Activated CD4-positive, alpha-beta T cell treated with anti-CD3 and anti-CD28 coated beads for 36 hours (primary cell): ENCODE measurements around the gene BLID. TPM values are rescaled to one million over a fixed set of nuclear protein-coding genes. Genes with fewer than 3 reads are reported as not detected.

Experiments used
- ATAC-seq: fragments of 200-7000 bp; cut with Tn5 transposase; one replicate; pipeline ENCODE4 v1.10.0; 2021; ENCODE audit warnings: mild to moderate bottlenecking, moderate library complexity
- CTCF ChIA-PET: fragments of 350-600 bp; sonication (Branson Sonifier 250); formaldehyde crosslinking; loops from one replicate; lab custom pipeline; 2021; ENCODE audit warnings: antibody characterized with exemption; lab: Charles Lee
- POLR2A ChIA-PET: fragments of 350-600 bp; sonication (Branson Sonifier 250); formaldehyde crosslinking; loops from one replicate; lab custom pipeline; 2021; ENCODE audit warnings: antibody characterized with exemption, inconsistent platforms; lab: Charles Lee
- DNase-seq: peaks from one replicate; pipeline ENCODE4 v3.0.0-alpha.2; 2020
- H3K27ac Mint-ChIP-seq: one replicate; pipeline ENCODE4 v1.8.0; 2021; ENCODE audit warnings: mixed read lengths
- H3K27me3 Mint-ChIP-seq: one replicate; pipeline ENCODE4 v1.8.0; 2021; ENCODE audit warnings: mixed read lengths
- H3K36me3 Mint-ChIP-seq: one replicate; pipeline ENCODE4 v1.8.0; 2021; ENCODE audit warnings: low read depth, mixed read lengths
- H3K4me1 Mint-ChIP-seq: one replicate; pipeline ENCODE4 v1.8.0; 2021; ENCODE audit warnings: mixed read lengths
- H3K4me3 Mint-ChIP-seq: one replicate; pipeline ENCODE4 v1.8.0; 2021; ENCODE audit warnings: mild to moderate bottlenecking, moderate library complexity, mixed read lengths
- H3K9me3 Mint-ChIP-seq: one replicate; pipeline ENCODE4 v1.8.0; 2021; ENCODE audit warnings: low read depth, mixed read lengths
- intact Hi-C, 2 experiments: fragments of 100-400 bp; cut with DNase I in 1 of 2; cut with micrococcal nuclease in 1 of 2; formaldehyde crosslinking; loops; one replicate each; pipeline versions ENCODE4 v1.14.2 to v1.15.1; 2022 to 2024; cut with DNase I, micrococcal nuclease
- total RNA-seq, 2 experiments: library from RNA; stranded (reverse); gene quantifications; one replicate each; pipeline ENCODE4 v1.2.3, GENCODE V29; 2021

The BLID gene
- total RNA-seq, 2 experiments from 2014 or later = not detected

DNA sequence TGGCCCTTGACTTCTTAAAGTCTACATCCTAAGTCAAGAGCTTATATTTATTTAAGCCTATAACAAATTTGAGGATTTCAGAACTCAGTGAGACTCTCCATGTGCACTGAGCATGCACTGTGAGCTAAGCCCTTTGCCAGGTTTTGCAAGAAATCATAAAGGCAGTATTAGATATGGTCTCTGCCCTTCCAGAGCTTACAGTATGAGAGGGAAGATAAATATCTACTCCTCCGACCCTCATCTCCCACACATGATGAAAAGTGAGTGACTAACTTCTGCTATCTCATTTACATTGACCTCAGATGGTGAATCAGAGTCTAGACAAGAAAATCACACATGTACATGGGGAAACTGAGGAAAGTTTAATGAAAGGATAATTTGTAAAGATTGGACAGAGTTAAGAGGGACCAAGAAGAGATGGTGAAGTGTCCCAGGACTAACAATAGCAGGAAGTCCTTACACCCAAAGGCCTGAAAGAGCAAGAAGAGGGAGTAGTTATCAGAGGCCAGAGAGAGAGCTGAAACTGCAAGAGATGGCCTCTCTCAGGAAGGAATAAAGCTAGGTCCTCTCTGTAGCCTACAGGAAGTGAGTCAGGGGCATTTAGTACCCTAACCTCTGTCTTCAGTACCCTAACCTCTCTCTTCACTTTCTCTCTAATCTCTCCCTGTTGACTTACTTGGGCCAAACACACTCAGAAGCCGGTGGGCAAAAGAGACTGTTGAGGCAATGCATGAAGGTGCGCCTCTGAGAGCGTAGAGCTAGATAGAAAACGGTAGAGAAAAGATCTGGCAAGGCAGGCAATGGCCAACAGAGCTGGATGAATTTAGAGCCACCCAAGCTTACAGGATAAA is 23.0 kb upstream of the BLID start:
- H3K4me3 Mint-ChIP-seq = no peak overlapping the region
- ChIA-PET POLR2A (no interaction called here), CTCF (interaction anchor here (1.3 kb wide), 1 partner anchor 64 kb away, joined by 3 read pairs; no protein-coding TSS in a partner anchor)
- no peaks in the 10 kb centered on the region for H3K36me3 Mint-ChIP-seq
- H3K4me1 Mint-ChIP-seq = no peaks in the 10 kb centered on the region
- H3K27me3 Mint-ChIP-seq = peaks cover 3% of the 10 kb centered on the region
- H3K27ac Mint-ChIP-seq = no peak overlapping the region
- H3K9me3 Mint-ChIP-seq = no peaks in the 10 kb centered on the region
- DNase-seq = no peak
- no peak for ATAC-seq
- intact Hi-C loops = no loop called here

DNA sequence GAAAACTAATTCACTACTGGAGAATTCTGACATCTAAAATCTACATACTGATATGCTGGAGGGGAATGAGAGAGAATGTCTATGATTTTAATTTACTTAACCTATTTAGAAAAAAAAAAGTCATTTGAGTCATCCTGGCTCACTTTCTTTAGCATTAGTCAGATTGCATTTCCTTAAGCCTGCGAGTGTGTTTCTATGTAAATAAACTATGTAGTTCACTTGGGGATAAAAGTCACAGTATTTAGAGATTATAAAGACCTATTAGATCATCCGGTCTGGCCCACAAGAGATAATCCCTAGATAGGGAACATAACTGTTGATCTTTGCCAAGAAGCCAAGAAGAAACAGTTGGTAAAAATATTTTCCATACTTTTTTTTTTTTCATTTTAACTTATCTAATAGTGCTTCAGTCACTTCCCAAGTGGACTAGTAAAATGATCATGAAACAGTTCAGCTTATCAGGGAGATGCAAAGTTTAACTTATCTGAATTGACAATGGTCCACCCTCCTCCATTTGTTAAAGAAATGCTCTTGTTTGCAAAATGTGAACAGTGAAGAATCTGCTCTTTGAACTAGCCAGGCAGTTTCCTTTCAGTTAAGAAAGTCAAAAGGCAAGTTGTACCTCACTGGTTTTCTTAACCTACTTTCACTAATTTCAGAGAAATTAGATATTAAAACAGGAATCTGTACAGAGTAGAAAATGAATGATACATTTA is 21.2 kb upstream of the BLID start:
- Mint-ChIP-seq H3K9me3 (no peaks in the 10 kb centered on the region), H3K4me1 (no peaks in the 10 kb centered on the region), H3K4me3 (no peak overlapping the region), H3K27me3 (peaks cover 3% of the 10 kb centered on the region), H3K27ac (no peak overlapping the region), H3K36me3 (no peaks in the 10 kb centered on the region)
- DNase-seq (no peak), ATAC-seq (no peak)
- POLR2A ChIA-PET = no interaction called here
- intact Hi-C loops = no loop called here
- CTCF ChIA-PET = no interaction called here

DNA sequence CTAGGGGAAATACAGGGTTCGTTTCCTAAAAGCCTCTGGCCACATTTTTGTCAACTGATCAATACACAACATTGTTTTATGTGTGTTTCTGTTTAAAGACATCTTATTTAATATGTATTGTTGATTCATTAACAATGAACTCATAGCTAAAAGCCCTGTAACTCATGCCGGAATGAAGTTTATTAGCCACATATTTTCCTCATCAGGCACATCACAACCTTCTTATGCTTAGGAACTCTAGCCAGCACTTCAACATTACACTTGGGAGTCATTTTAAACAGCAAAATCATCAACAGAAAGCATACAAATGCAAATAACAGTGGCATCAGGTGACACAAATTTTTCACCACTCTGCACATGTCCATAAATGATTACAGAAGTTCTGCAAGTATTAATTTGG is 15.1 kb upstream of the BLID start:
- no peak overlapping the region for H3K4me3 Mint-ChIP-seq

DNA sequence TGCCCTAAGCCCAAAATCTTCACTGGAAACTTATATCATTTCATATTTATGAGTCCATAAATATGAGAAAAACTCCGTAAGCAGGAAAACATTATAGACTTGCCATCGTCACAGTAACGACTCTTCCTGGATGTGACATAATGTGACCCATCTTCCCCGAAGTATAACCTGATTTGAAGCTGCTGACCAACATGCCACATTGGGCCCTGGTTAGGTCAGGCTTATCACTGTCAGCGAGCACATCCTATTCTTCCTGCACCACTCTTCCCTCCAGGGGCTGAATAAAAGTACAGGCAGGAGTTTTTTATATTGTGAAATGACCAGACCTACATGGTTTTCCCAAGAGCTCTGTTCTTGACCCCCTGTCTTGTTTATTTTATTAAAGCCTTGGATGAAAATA is 12.1 kb upstream of the BLID start:
- DNase-seq (no peak), ATAC-seq (no peak)
- no peak overlapping the region for H3K4me3 Mint-ChIP-seq
- H3K9me3 Mint-ChIP-seq = no peaks in the 10 kb centered on the region
- H3K36me3 Mint-ChIP-seq = no peaks in the 10 kb centered on the region
- no peak overlapping the region for H3K27ac Mint-ChIP-seq
- ChIA-PET CTCF (interaction anchor here (0.9 kb wide), 1 partner anchor 13 kb away, joined by 5 read pairs; no protein-coding TSS in a partner anchor), POLR2A (no interaction called here)
- no peaks in the 10 kb centered on the region for H3K4me1 Mint-ChIP-seq
- peaks cover 7% of the 10 kb centered on the region for H3K27me3 Mint-ChIP-seq
- intact Hi-C loops = no loop called here

More for the DNA sequence above, 15.1 kb upstream of the BLID start:
- no peaks in the 10 kb centered on the region for H3K9me3 Mint-ChIP-seq
- H3K36me3 Mint-ChIP-seq = no peaks in the 10 kb centered on the region
- ChIA-PET POLR2A (no interaction called here), CTCF (no interaction called here)
- no peak for ATAC-seq
- no peaks in the 10 kb centered on the region for H3K4me1 Mint-ChIP-seq
- no peak for DNase-seq
- no peak overlapping the region for H3K27ac Mint-ChIP-seq
- intact Hi-C loops = no loop called here
- H3K27me3 Mint-ChIP-seq = peaks cover 4% of the 10 kb centered on the region

DNA sequence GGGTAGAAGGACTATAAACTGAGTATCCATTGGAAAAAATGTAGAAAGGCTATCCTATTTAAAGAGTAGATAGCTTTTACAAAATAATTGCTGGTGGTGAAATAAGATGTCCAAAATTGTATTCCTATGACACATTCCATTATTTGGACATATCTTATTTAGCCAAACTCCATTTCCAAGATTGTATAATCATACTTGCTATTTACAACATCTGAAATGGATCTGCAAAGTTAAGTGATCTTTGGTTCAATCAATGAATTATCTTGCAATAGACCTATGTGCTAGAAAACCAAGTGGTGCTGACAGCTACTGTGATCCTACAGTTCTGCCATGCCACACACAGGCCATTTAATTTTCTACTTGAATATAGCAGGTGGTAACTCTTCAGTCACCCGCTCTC is 11.0 kb upstream of the BLID start:
- DNase-seq = no peak
- no peak for ATAC-seq
- intact Hi-C loops = no loop called here
- ChIA-PET POLR2A (no interaction called here), CTCF (interaction anchor here (0.7 kb wide), 1 partner anchor 430 kb away, joined by 3 read pairs; no protein-coding TSS in a partner anchor)
- Mint-ChIP-seq H3K27me3 (peaks cover 7% of the 10 kb centered on the region), H3K36me3 (no peaks in the 10 kb centered on the region), H3K4me1 (no peaks in the 10 kb centered on the region), H3K4me3 (no peak overlapping the region), H3K27ac (no peak overlapping the region), H3K9me3 (no peaks in the 10 kb centered on the region)

DNA sequence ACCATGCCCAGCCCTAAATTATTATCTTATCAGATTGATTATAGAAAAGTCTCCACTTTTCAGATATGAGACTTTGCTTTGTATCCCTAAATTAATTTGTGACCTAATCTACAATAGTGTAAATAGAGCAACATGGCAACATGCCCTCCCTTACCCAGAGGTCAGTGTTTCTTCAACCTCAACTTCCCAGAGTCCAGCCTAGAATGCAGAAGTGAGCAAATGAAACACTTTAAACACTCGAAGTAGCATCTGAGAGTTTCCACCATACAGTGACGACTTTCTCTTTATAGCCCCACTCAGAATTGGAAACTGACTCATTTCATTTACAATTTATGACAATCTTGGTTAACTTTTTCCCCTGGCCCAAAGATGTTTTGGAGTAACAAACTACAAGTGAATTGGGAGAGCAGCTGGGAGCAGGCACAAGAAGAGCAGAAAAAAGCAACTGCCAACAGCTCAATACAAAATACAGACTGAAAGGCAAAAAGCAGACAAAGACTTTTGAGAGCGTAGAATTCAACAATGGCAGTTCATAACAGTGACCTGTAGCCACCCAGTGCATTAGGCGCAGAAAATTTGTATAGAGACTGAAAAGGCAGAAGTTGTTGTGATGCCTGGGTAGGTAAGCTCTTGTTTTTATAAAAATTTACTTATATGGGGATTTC is 10.1 kb upstream of the BLID start:
- no peak for DNase-seq
- intact Hi-C loops = no loop called here
- ChIA-PET POLR2A (no interaction called here), CTCF (interaction anchor here (0.6 to 0.8 kb wide), 3 partner anchors 10 to 431 kb away, joined by 3 to 4 read pairs (median 3); partner anchors contain the start of gene BLID)
- H3K27ac Mint-ChIP-seq = no peak overlapping the region
- no peak for ATAC-seq
- H3K4me1 Mint-ChIP-seq = no peaks in the 10 kb centered on the region
- H3K9me3 Mint-ChIP-seq = no peaks in the 10 kb centered on the region
- no peaks in the 10 kb centered on the region for H3K36me3 Mint-ChIP-seq
- H3K27me3 Mint-ChIP-seq = peaks cover 5% of the 10 kb centered on the region
- no peak overlapping the region for H3K4me3 Mint-ChIP-seq

DNA sequence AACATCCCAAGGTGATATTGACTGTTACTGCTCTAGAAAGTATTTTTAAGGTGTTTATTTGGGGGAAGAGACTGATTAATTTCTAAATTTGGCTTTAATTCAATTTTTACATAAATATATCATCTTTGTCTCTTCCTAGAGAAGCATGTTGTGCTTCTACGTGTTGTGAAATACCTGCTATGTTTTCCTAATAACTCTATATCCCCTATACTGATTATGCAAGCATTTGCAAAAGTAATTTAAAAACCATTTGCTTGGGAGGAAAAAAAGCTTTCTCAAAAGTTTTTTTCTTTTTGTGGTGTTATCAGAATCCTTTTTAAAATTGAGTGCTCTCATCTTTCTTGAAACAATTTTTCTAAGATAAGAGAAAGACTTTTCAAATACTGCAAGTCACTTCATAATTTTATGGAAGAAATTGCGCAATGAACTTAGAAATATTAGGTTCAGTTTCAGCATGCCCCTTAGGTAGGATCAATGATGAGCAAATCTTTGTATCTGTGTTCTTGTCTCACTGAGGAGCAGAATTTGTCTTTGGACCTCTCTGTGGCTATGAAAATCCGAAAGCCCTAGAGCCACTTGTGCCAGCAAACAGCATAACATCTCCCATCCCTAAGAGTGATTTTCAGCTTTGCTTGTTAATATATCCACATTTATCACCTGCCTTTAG is 7.4 kb upstream of the BLID start:
- H3K9me3 Mint-ChIP-seq = no peaks in the 10 kb centered on the region
- ATAC-seq (no peak), DNase-seq (no peak)
- ChIA-PET CTCF (no interaction called here), POLR2A (no interaction called here)
- intact Hi-C loops = no loop called here
- no peak overlapping the region for H3K27ac Mint-ChIP-seq
- H3K27me3 Mint-ChIP-seq = peaks cover 5% of the 10 kb centered on the region
- no peaks in the 10 kb centered on the region for H3K36me3 Mint-ChIP-seq
- no peaks in the 10 kb centered on the region for H3K4me1 Mint-ChIP-seq
- H3K4me3 Mint-ChIP-seq = no peak overlapping the region

DNA sequence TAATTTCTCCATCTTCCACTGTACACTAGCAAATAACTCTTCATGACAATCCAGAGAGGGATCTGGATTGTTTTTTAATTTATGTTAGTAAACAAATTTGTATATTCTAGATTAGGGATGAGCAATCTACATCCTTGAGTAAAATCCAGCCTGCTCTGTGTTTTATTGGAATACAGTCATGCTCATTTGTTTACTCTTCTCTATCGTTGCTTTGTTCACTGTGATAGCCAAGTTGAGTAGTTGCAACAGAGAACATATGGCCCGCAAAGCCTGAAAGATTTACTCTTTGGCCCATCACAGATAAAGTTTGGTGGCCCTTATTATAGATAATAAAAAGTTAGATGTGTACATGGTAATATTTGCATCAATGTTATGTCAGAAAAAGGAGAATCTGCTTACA is 6.2 kb upstream of the BLID start:
- Mint-ChIP-seq H3K9me3 (no peaks in the 10 kb centered on the region), H3K36me3 (no peaks in the 10 kb centered on the region), H3K4me1 (no peaks in the 10 kb centered on the region), H3K27me3 (peaks cover 6% of the 10 kb centered on the region), H3K27ac (no peak overlapping the region), H3K4me3 (no peak overlapping the region)
- DNase-seq = no peak
- CTCF ChIA-PET = no interaction called here
- intact Hi-C loops = no loop called here
- POLR2A ChIA-PET = no interaction called here
- ATAC-seq = no peak

DNA sequence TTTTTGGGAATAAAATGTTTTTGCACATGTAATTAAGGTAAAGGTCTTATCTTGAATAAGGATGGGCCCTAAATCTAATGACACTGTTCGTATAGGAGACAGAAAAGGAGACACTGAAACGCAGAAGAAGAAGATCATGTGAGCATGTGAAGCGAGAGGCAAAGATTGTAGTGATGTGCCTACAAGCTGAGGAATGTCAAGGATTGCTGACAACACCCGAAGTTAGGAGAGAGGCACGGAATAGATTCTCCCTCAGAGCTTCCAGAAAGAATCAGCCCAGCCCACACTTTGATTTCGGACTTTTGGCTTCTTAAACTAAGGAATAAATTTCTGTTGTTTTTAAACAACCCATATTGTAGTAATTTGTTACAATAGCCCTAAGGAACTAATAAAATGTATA is 4.1 kb upstream of the BLID start:
- no peak for DNase-seq
- CTCF ChIA-PET = no interaction called here
- no peak for ATAC-seq

DNA sequence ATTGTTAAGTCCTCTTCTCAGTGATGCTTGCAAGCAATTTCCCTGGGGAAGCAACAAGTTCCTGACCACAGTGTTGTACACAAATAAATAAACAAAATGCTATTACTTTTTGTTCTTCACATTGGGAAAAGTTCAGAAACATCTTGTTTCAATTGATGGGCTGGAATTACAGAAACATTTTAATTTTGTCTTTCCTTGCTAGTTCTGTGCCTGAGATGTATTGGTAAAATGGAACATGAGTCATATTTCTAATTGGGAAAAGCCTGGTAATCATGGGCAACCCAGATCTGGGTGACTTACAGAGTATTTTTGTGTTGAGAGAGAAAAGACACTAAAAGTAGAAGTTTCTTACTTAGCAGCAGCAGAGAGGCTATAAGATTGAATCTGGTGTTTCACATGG is 576 bp upstream of the BLID start:
- intact Hi-C loops = no loop called here
- ATAC-seq = no peak
- no peak for DNase-seq
- Mint-ChIP-seq H3K27ac (no peak overlapping the region), H3K4me1 (no peaks in the 10 kb centered on the region), H3K4me3 (no peak overlapping the region), H3K36me3 (no peaks in the 10 kb centered on the region), H3K27me3 (peaks cover 8% of the 10 kb centered on the region), H3K9me3 (no peaks in the 10 kb centered on the region)
- CTCF ChIA-PET = interaction anchor here (0.7 kb wide), 1 partner anchor 10 kb away, joined by 3 read pairs; no protein-coding TSS in a partner anchor
- POLR2A ChIA-PET = no interaction called here

More for the DNA sequence above, 4.1 kb upstream of the BLID start:
- POLR2A ChIA-PET = no interaction called here
- no peaks in the 10 kb centered on the region for H3K4me1 Mint-ChIP-seq
- no peak overlapping the region for H3K4me3 Mint-ChIP-seq
- no peak overlapping the region for H3K27ac Mint-ChIP-seq
- intact Hi-C loops = no loop called here
- H3K27me3 Mint-ChIP-seq = peaks cover 10% of the 10 kb centered on the region
- no peaks in the 10 kb centered on the region for H3K36me3 Mint-ChIP-seq
- H3K9me3 Mint-ChIP-seq = no peaks in the 10 kb centered on the region

DNA sequence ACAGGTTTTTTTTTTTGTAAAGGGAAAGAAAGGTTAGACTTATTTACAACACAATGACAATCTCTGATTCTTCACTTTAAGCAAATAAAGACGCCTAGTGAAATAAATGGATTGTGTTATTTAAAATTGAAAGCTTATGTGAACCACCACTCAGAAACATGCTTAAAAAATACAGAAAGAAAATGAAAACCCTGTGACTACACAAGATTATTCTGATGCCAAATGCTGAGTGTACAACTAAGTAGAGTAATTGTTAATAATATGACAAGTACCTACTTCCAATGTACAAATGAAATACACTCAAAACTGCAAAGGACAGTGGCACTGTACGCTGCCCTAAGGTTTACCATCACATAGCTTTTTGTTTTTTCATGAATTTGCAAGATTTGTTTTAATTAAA is 1.0 kb downstream of the BLID start:
- POLR2A ChIA-PET = no interaction called here
- no peaks in the 10 kb centered on the region for H3K36me3 Mint-ChIP-seq
- CTCF ChIA-PET = interaction anchor here (1.0 kb wide), 1 partner anchor 459 kb away, joined by 4 read pairs; no protein-coding TSS in a partner anchor
- intact Hi-C loops = no loop called here
- no peak overlapping the region for H3K4me3 Mint-ChIP-seq
- H3K27me3 Mint-ChIP-seq = peaks cover 5% of the 10 kb centered on the region
- no peak for DNase-seq
- no peaks in the 10 kb centered on the region for H3K4me1 Mint-ChIP-seq
- H3K9me3 Mint-ChIP-seq = no peaks in the 10 kb centered on the region
- H3K27ac Mint-ChIP-seq = no peak overlapping the region
- no peak for ATAC-seq
